Activated B cell treated with CpG ODN at 0.5 μM for 24 hours (primary cell): ENCODE data around the gene MICU1. TPM values are rescaled to one million over a fixed set of nuclear protein-coding genes. Genes with fewer than 3 reads are reported as not detected.

ENCODE experiments used
- ATAC-seq: fragments of 200-7000 bp; cut with Tn5 transposase; one replicate; pipeline ENCODE4 v1.10.0; 2021; ENCODE audit warnings: low read depth, mild to moderate bottlenecking, moderate library complexity
- CTCF ChIA-PET: fragments of 350-600 bp; sonication (Branson Sonifier 250); formaldehyde crosslinking; loops from one replicate; lab custom pipeline; 2021; ENCODE audit warnings: antibody characterized with exemption; lab: Charles Lee
- POLR2A ChIA-PET: fragments of 350-600 bp; sonication (Branson Sonifier 250); formaldehyde crosslinking; loops from one replicate; lab custom pipeline; 2021; ENCODE audit warnings: antibody characterized with exemption; lab: Charles Lee
- DNase-seq: peaks from one replicate; pipeline ENCODE4 v3.0.0; 2022
- H3K27ac Mint-ChIP-seq: one replicate; pipeline ENCODE4 v1.8.0; 2020; ENCODE audit warnings: mixed read lengths
- H3K27me3 Mint-ChIP-seq: one replicate; pipeline ENCODE4 v1.8.0; 2021; ENCODE audit warnings: mixed read lengths
- H3K36me3 Mint-ChIP-seq: one replicate; pipeline ENCODE4 v1.8.0; 2021; ENCODE audit warnings: low read depth, mixed read lengths
- H3K4me1 Mint-ChIP-seq: one replicate; pipeline ENCODE4 v1.8.0; 2021; ENCODE audit warnings: mixed read lengths
- H3K4me3 Mint-ChIP-seq: one replicate; pipeline ENCODE4 v1.8.0; 2020; ENCODE audit warnings: mild to moderate bottlenecking, mixed read lengths
- H3K9me3 Mint-ChIP-seq: one replicate; pipeline ENCODE4 v1.8.0; 2020; ENCODE audit warnings: mixed read lengths
- CTCF ChIP-seq: fragments of 200-600 bp; IDR thresholded peaks from one replicate; pipeline ENCODE4 v1.8.0; 2022; ENCODE audit warnings: antibody characterized with exemption, mild to moderate bottlenecking
- intact Hi-C: fragments of 100-400 bp; cut with micrococcal nuclease; formaldehyde crosslinking; loops from one replicate; pipeline ENCODE4 v1.15.1; 2024
- total RNA-seq: library from RNA; stranded (reverse); gene quantifications from 2 replicates; pipeline ENCODE4 v1.2.3, GENCODE V29; 2022

MICU1 gene
- total RNA-seq, 1 donor from 2014 or later: 27.4 TPM

- CTCF ChIA-PET: no interaction called here
- intact Hi-C loops: no loop called here
- Mint-ChIP-seq H3K27me3 (no peaks in the 10 kb centered on the region), H3K36me3 (peaks cover 36% of the 10 kb centered on the region), H3K9me3 (no peaks in the 10 kb centered on the region), H3K27ac (no peak overlapping the region), H3K4me1 (no peaks in the 10 kb centered on the region), H3K4me3 (no peak overlapping the region)
- ATAC-seq: no peak
- no peak for DNase-seq
- no peak for TF ChIP-seq CTCF
- POLR2A ChIA-PET: interaction anchor here (0.6 kb wide), 1 partner anchor 462 kb away, joined by 4 read pairs; no protein-coding TSS in a partner anchor
These were observed 159.9 kb downstream of the MICU1 start for GRCh38 chr10:72466018-72466417.

- POLR2A ChIA-PET: no interaction called here
- no peak for ATAC-seq
- no peak for TF ChIP-seq CTCF
- H3K9me3 Mint-ChIP-seq: no peaks in the 10 kb centered on the region
- H3K36me3 Mint-ChIP-seq: peaks cover 31% of the 10 kb centered on the region
- intact Hi-C loops: no loop called here
- CTCF ChIA-PET: no interaction called here
- no peak overlapping the region for H3K27ac Mint-ChIP-seq
- H3K4me1 Mint-ChIP-seq: peaks cover under 1% of the 10 kb centered on the region
- no peak for DNase-seq
- H3K4me3 Mint-ChIP-seq: no peak overlapping the region
- H3K27me3 Mint-ChIP-seq: no peaks in the 10 kb centered on the region
These were observed 161.4 kb downstream of the MICU1 start for GRCh38 chr10:72464438-72464837.

- H3K9me3 Mint-ChIP-seq: no peaks in the 10 kb centered on the region
- POLR2A ChIA-PET: no interaction called here
- no peaks in the 10 kb centered on the region for H3K27me3 Mint-ChIP-seq
- H3K27ac Mint-ChIP-seq: no peak overlapping the region
- ATAC-seq (no peak), DNase-seq (no peak)
- peaks cover 5% of the 10 kb centered on the region for H3K4me1 Mint-ChIP-seq
- CTCF ChIA-PET: no interaction called here
- intact Hi-C loops: no loop called here
- H3K36me3 Mint-ChIP-seq: peaks cover 30% of the 10 kb centered on the region
- TF ChIP-seq CTCF: no peak
- H3K4me3 Mint-ChIP-seq: no peak overlapping the region
These were observed 163.6 kb downstream of the MICU1 start for GRCh38 chr10:72462261-72462660.

- no peak overlapping the region for H3K4me3 Mint-ChIP-seq
These were observed 164.8 kb downstream of the MICU1 start for GRCh38 chr10:72461085-72461484.

GRCh38 chr10:72460284-72460876 lies 165.5 kb downstream of the MICU1 start:
- peaks cover 23% of the 10 kb centered on the region for H3K36me3 Mint-ChIP-seq
- H3K4me1 Mint-ChIP-seq: peaks cover 12% of the 10 kb centered on the region
- H3K27me3 Mint-ChIP-seq: no peaks in the 10 kb centered on the region
- no peaks in the 10 kb centered on the region for H3K9me3 Mint-ChIP-seq
- intact Hi-C loops: no loop called here
- no peak for DNase-seq
- ChIA-PET CTCF (no interaction called here), POLR2A (no interaction called here)
- H3K27ac Mint-ChIP-seq: no peak overlapping the region
- no peak for TF ChIP-seq CTCF
- H3K4me3 Mint-ChIP-seq: no peak overlapping the region
- ATAC-seq: no peak

More at GRCh38 chr10:72461085-72461484, 164.8 kb downstream of the MICU1 start:
- intact Hi-C loops: no loop called here
- DNase-seq (no peak), ATAC-seq (no peak)
- ChIA-PET CTCF (no interaction called here), POLR2A (no interaction called here)
- H3K9me3 Mint-ChIP-seq: no peaks in the 10 kb centered on the region
- TF ChIP-seq CTCF: no peak
- H3K36me3 Mint-ChIP-seq: peaks cover 27% of the 10 kb centered on the region
- no peak overlapping the region for H3K27ac Mint-ChIP-seq
- H3K27me3 Mint-ChIP-seq: no peaks in the 10 kb centered on the region
- peaks cover 11% of the 10 kb centered on the region for H3K4me1 Mint-ChIP-seq
